SK-N-SH treated with all-trans-retinoic acid at 6 μM for 48 hours (cell line): ENCODE measurements around the gene TOP2B.

ENCODE experiments used
- CSDC2 ChIP-seq: fragments of 250-450 bp; sonication (Bioruptor Pico); IDR thresholded peaks from 2 replicates; pipeline ENCODE4 v1.5.0; 2020; ENCODE audit warnings: mild to moderate bottlenecking, moderate library complexity
- ZNF70 ChIP-seq: fragments of 450-650 bp; formaldehyde crosslinking; IDR thresholded peaks from 2 replicates; pipeline ENCODE4 v1.5.0; 2020; ENCODE audit warnings: mild to moderate bottlenecking, moderate library complexity

DNA sequence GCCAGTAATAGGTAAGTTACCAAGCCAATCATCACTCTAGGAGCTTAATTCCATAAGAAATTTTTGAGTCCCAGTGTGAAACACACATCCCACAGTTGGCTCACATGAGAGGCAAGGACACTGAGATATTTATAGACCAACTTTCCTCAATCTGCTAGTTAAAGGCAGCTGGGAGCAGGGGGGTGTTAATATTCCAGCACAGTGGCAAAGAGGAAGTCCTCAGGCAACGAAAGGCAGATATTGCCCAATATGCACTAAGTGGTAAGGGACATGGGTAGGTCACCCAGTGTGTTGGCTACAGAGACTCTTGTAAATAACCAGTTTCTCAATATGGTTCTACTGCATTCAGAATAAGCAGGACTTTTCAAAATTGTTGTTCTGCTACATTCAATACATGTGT is 61.0 kb downstream of the TOP2B start:
- TF ChIP-seq ZNF70 = no peak
- no peak for TF ChIP-seq CSDC2 (CRISPR knock-in tag)
